ENCODE data around the gene CACNG6.

The CACNG6 gene

GRCh38 chr19:54047616-54048015 lies 56.2 kb downstream of the CACNG6 start:
- DNase-seq, result no peak
